Measurements from ENCODE around the gene NACA. TPM values are rescaled to one million over a fixed set of nuclear protein-coding genes. Genes with fewer than 3 reads are reported as not detected.

The NACA gene
- total RNA-seq, 1 experiment from 2014 or later = 2,128 TPM

DNA sequence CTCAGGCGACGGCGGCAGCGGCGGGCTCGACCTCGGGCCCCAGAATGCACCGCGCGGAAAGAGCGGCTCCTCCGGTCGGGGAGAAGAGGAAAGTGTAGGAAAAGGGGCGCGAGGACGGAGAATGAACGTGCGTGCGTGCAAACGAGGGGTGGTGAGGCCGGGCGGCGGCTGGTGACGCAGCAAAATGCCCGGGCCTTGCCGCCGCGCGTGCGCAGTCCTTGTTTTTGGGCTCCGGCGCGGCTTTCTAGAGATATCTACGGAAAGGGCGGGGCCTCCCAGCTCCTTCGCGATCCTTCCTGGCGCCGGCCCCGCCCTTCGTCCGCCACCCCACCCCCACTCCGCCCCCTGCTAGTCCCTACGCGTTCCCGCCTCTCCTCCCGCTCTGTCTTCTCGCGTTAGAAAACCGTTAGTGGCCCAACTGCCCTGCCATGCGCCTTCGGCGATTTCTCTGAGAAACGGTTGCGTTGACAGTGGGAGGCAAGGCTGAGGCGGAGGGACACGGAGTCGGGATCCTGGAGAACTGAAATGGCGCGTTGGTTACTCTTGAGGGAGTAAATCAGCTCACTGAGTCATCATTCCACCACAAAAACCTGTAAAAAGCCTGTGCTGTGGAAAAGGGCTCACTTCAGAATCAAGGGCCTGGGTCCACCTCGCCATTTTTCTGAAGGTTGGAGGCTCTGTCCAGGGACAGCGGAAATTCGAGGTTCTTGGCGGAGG lies 36.8 kb downstream of the NACA start, which contains the start of gene PTGES3:
TSS of gene PTGES3 (minus strand) at position 156 of the 717 bp plus-strand sequence. CDS start 285 bp downstream, outside the sequence.
- peak; percentile 99 for DNase-seq (ENCODE audit: low read depth)

DNA sequence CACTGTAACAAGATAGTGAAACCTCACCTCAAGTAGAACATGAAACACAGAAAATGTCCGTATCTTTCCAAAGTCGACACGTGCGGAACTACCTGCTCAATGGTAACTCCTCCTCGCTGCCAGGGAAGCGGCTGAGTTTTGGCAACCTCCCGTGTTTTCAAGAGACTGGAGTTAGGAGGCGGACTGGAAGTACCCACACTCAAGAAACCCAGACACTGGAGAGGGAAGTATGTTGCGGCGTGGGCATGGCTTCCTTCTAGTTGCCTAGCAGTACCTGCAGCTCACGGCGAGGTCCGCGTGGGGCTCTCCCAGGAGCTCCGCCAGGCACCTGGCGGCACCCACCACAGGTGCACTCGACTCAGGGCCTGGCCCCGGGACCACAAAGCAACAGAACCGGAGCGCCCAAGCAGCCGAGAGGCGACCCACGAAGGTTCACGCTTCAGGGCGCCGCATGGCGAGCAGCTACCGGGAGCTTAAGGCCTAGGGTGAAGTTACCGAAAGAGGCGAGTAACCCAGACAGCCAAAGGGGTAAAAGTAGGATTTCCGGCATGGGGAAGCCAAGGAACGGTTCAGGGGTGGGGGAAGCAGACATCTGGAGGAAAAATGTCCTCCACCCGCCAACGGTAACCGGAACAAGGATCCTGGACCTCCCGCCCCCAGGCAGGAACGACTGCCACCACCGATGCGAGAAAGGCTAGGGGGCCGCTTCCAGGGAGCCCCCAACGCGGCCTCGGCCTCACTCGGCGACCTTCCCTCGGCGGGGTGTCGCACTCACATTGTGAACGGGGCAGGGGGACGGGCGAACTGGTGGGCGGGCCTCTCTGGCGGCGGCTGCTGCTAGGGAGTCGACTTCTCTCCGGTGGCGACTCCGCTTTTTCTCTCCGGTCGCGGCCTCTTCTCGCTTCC lies 37.6 kb downstream of the NACA start:
- peak; percentile 37 for DNase-seq (ENCODE audit: low read depth)

DNA sequence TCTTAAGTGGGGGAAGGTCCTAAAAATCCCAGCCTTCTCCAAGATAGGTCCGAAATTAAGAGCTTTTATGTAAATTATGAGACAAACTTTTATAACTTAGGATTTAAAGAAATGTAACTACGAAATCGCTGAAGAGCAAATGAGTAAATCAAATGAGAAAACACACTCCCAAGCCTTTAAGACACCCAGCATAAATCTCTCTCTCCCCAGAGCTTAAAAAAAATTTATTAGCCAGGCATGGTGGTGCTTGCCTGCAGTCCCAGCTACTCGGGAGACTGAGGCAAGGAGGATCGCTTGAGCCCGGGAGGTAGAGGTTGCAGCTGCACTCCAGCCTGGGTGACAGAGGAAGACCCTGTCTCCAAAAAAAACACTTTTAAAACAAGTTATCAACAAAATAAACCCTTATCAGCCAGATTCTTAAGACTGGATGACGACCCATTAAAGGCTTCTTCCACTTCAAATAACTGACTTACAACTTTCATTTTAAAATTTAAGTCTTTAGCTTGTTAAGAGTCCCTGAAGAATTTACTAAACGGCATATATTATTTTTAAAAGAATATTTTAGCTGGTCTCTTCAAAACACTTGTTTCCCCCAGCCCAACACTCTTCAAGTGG lies 40.2 kb downstream of the NACA start:
- no peak for DNase-seq (ENCODE audit: low read depth)

DNA sequence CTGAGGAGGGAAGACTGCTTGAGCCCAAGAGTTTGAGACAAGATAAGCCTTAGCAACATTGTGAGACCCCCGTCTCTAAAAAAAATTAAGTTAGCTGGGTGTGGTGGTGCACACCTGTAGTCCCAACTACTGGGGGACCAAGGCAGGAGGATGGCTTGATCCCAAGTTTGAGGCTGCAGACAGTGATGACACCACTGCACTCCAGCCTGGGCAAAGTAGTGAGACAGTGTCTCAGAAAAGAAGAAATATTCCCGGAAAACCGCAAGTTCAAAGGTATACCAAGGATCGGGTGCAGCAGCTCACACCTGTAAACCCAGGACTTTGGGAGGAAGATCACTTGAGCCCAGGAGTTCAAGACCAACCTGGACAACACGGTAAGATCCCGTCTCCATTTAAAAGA lies 42.8 kb downstream of the NACA start:
- no peak for DNase-seq (ENCODE audit: low read depth)

DNA sequence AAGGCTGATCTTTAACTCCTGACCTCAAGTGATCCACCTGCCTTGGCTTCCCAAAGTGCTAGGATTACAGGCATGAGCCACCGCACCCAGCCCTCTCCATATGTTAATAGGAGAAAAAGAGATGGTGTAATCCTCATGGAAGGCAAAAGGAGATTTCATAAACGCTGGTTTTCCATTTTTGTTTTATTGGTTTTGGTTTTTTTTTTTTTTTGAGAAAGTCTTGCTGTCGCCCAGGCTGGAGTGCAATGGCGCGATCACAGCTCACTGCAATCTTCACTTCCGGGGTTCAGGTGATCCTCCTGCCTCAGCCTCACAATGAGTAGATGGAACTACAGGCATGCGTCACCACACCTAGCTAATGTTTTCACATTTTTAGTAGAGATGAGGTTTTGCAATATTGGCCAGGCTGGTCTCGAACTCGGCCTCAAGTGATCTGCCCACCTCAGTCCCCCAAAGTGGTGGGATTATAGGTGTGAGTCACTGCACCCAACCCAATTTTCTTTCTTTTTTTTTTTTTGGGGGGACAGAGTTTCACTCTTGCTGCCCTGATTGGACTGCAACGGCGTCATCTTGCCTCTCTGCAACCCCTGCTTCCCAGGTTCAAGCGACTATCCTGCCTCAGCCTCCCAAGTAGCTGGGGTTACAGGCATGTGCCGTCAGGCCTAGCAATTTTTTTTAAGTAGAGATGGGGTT lies 45.1 kb downstream of the NACA start:
- DNase-seq (ENCODE audit: low read depth) = no peak

DNA sequence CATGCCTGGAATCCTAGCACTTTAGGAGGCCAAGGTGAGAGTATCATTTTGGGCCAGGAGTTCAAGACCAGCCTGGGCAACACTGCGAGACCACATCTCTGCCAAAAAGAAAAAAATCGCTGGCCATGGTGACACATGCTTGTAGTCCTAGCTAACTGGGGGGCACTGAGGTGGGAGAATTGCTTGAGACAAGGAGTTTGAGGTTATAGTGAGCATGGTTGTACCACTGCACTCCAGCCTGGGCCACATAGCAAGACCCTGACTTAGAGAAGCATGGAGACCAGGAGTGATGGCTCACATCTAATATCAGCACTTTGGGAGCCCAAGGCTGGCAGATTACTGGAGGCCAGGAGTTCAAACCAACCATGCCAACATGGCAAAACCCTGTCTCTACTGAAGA lies 46.2 kb downstream of the NACA start:
- no peak for DNase-seq (ENCODE audit: low read depth)

DNA sequence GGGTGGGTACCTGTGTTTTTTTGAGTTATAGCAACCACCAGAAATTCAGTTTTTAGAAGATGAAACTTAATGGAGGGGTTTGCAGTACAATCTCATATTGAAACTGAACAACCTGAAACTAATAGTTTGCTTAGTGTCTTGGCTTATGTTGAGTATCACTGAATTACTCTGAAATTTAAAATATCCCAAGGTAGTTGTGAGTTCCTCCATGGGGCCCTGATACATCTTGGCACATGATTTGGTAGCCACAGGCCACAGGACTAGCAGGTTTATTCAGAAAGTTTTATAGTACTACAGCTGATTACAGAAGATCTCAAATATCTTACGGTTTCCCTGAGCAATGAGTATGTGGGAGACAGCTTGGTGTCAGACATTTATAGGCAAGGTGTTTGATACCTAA lies 47.4 kb downstream of the NACA start:
- DNase-seq (ENCODE audit: low read depth) = no peak

DNA sequence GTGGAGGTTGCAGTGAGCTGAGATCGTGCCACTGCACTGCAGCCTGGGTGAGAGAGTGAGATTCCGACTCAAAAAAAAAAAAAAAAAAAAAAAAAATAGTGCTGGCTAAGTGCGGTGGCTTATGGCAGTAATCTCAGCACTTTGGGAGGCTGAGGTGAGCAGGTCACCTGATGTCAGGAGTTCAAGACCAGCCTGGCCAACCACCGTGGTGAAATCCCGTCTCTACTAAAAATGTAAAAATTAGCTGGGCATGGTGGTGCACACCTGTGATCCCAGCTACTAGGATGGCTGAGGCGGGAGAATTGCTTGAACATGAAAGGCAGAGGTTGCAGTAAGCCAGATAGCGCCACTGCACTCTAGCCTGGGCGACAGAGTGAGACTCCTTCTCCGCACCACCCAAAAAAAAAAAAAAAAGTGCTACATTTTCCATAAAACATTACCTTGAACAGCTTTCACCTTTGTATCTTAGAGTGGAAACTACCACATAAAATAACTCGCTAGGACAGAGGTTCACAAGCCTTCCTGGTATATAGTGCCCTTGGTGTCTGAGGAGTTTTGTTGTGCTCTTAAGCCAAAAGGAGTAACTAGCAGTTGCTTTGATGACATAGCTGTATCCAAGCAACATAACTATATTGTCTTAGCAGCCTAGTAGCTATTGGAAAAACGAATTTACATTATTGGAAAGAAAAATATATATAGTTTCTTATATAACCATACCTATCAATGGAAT lies 48.1 kb downstream of the NACA start:
- no peak for DNase-seq (ENCODE audit: low read depth)

DNA sequence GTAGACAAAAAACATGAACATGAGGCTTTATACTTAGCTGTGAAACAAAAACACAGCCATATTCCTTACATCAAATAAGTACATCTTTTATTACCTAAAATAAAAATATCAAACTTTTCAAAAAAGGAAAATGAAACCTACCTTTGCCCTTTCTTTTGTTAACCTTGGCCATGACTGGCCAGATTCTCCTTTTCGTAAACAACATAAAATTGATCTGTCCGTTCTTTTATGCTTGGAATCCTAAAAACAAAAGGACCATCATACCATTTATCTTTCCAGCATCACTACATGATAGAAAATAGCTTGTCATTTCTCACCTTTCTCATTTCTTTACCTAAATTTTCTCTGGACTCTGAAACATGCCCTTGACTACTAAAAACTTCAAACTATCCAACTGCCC lies 53.5 kb downstream of the NACA start:
- no peak for DNase-seq (ENCODE audit: low read depth)

DNA sequence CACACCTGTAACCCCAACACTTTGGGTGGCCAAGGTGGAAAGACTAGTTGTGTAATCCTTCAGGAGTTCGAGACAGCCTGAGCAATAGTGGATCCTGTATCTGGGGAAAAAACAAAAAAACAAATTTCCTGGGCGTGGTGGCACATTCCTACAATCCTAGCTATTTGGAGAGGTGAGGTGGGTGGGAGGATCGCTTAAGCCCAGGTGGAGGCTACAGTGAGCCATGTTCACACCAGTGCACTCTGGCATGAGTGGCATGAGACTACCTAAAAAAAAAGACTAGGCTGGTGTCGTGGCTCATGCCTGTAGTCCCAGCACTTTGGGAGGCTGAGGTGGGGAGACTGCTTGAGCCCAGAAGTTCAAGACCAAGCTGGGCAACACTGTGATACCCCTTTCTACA lies 54.3 kb downstream of the NACA start:
- DNase-seq (ENCODE audit: low read depth) = no peak

DNA sequence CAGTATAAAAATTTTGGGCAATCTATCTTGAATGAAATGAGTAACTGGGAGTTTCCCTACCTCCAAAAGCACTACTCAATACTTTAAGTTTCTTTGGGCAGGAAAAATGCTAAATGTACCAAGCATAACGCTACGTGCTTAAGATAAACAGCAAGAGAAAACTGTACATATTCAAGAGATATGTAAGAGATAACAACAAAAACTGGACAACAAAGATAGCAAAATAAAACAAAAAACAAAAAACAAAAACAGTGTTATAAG lies 57.0 kb downstream of the NACA start:
- DNase-seq (ENCODE audit: low read depth) = no peak

Other genes starting within 250 kb of the NACA start
- gene GLS2, start 237.1 kb downstream of the NACA start, total RNA-seq (2014; rRNA removed; shearing (Covaris generic)) = 5.4 TPM in 1 of 2 replicates, not detected in the other
- gene RBMS2, start 203.5 kb downstream of the NACA start, total RNA-seq (2014; rRNA removed; shearing (Covaris generic)) = 7.8 and 24.9 TPM in 2 replicates
- gene BAZ2A, start 95.0 kb downstream of the NACA start, total RNA-seq (2014; rRNA removed; shearing (Covaris generic)) = 14.3 and 19.7 TPM in 2 replicates
- gene ATP5F1B, start 79.3 kb downstream of the NACA start, total RNA-seq (2014; rRNA removed; shearing (Covaris generic)) = 764 and 817 TPM in 2 replicates
- 147 TPM in 2 replicates for gene PTGES3, start 37.0 kb downstream of the NACA start, total RNA-seq (2014; rRNA removed; shearing (Covaris generic))
- gene PRIM1, start 27.0 kb upstream of the NACA start, total RNA-seq (2014; rRNA removed; shearing (Covaris generic)) = 77.7 and 94.5 TPM in 2 replicates
- 4.7 and 7.2 TPM in 2 replicates for gene HSD17B6, start 38.0 kb upstream of the NACA start, total RNA-seq (2014; rRNA removed; shearing (Covaris generic))
- gene SDR9C7, start 209.1 kb upstream of the NACA start, total RNA-seq (2014; rRNA removed; shearing (Covaris generic)) = not detected in 2 replicates
- 0.11 TPM in 1 of 2 replicates, not detected in the other for gene RDH16, start 232.3 kb upstream of the NACA start, total RNA-seq (2014; rRNA removed; shearing (Covaris generic))

Measured in Daoy (cell line).